OCI-LY3 (cell line): ENCODE results near the gene MIB2.

Experiments used
- H2AFZ ChIP-seq: fragments of 200-600, 300-600 bp; shearing (Covaris generic); 2 replicates; pipeline ENCODE4 v1.6.0; 2014; ENCODE audit warnings: antibody characterized with exemption, low read depth, low read length
- H3K27ac ChIP-seq: fragments of 200-600, 300-600 bp; sonication (generic); 2 replicates; pipeline ENCODE4 v1.5.1; 2014; ENCODE audit warnings: mild to moderate bottlenecking, low read length, moderate library complexity, mixed read lengths
- H3K27me3 ChIP-seq: fragments of 200-600, 300-600 bp; sonication (generic); 2 replicates; pipeline ENCODE4 v1.6.1; 2014; ENCODE audit warnings: low read depth, low read length, mixed read lengths
- H3K36me3 ChIP-seq: fragments of 200-600, 300-600 bp; sonication (generic); replicated peaks from 2 replicates; pipeline ENCODE3; 2014; ENCODE audit warnings: low read depth, low read length, mixed read lengths
- H3K4me1 ChIP-seq: fragments of 300-600, 200-600 bp; sonication (generic); 2 replicates; pipeline ENCODE4 v1.6.1; 2014; ENCODE audit warnings: low read length, mixed read lengths
- H3K4me2 ChIP-seq: fragments of 200-600, 300-600 bp; sonication (generic); 2 replicates; pipeline ENCODE4 v1.6.1; 2014; ENCODE audit warnings: low read length, mixed read lengths
- H3K4me3 ChIP-seq: fragments of 300-600, 200-600 bp; sonication (generic); 2 replicates; pipeline ENCODE4 v1.5.1; 2014; ENCODE audit warnings: antibody characterized with exemption, mild to moderate bottlenecking, low read length, moderate library complexity
- H3K79me2 ChIP-seq: fragments of 300-600, 200-600 bp; shearing (Covaris generic); 2 replicates; pipeline ENCODE4 v1.6.1; 2014; ENCODE audit warnings: mild to moderate bottlenecking, low read length, mixed read lengths
- H3K9ac ChIP-seq: fragments of 300-600, 200-600 bp; shearing (Covaris generic); 2 replicates; pipeline ENCODE4 v1.6.0; 2014; ENCODE audit warnings: mild to moderate bottlenecking, low read length, moderate library complexity
- H3K9me3 ChIP-seq: fragments of 200-600, 300-600 bp; shearing (Covaris generic); 2 replicates; pipeline ENCODE4 v1.6.1; 2014; ENCODE audit warnings: low read length, mixed read lengths; ENCODE audit not compliant: insufficient read depth
- H4K20me1 ChIP-seq: fragments of 200-600, 300-600 bp; sonication (generic); 2 replicates; pipeline ENCODE4 v1.6.1; 2016; ENCODE audit warnings: low read length, mixed read lengths; ENCODE audit not compliant: insufficient read depth
- EZH2phosphoT487 ChIP-seq: fragments of 200-600 bp; shearing (Covaris generic); IDR thresholded peaks from 2 replicates; pipeline ENCODE4 v1.6.1; 2018; ENCODE audit warnings: antibody characterized with exemption, mixed run types, low read depth
- TF ChIP-seq, protein P1 (sequence below): fragments of 200-600, 300-600 bp; sonication (generic); IDR thresholded peaks from 2 replicates; pipeline ENCODE4 v1.5.1; 2014; ENCODE audit warnings: antibody characterized with exemption, low read length, low read depth

Gene MIB2

DNA sequence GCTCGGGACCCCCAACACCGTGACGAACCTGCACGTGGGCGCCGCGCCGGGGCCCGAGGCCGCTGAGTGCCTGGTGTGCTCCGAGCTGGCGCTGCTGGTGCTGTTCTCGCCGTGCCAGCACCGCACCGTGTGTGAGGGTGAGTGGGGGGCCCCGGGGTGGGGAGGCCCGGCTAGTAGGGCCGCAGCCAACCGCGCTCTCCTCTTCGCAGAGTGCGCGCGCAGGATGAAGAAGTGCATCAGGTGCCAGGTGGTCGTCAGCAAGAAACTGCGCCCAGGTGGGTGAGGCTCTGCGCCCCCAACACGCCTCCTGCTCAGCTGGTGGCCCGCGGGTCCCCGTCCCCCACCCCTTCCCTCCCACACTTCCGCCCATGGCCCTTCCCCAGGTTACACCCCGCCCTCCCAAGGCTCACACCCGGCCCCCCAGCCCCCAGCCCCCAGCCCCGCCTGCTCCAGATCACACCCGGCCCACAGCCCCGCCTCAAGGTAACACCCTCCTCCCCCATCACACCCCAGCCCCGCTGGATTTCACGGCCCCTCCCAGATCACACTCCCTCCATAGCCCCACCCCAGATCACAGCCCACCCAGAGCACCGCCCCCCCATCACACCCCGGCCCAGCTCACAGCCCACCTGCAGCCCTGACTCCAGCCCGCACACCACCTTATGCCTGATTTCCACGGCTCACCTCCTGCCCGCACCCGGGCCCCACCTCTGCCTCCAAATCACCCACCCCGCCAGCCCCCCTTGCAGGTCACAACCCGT lies 14.3 kb downstream of the MIB2 start:
- no peaks in the 10 kb centered on the region for H3K27me3 ChIP-seq
- H3K9me3 ChIP-seq, result no peaks in the 10 kb centered on the region
- H3K36me3 ChIP-seq, result no peaks in the 10 kb centered on the region
- H4K20me1 ChIP-seq, result no peaks in the 10 kb centered on the region
- H3K4me1 ChIP-seq, result peaks cover 4% of the 10 kb centered on the region; the same call in 1 of the 2 replicates
- peak overlapping the region; percentile 69 for H3K9ac ChIP-seq
- H3K4me2 ChIP-seq, result peak overlapping the region; percentile 67
- peak overlapping the region; percentile 30; the same call in 1 of the 2 replicates for H3K27ac ChIP-seq
- TF ChIP-seq EZH2phosphoT487, result no peak
- TF ChIP-seq, protein P1, sequence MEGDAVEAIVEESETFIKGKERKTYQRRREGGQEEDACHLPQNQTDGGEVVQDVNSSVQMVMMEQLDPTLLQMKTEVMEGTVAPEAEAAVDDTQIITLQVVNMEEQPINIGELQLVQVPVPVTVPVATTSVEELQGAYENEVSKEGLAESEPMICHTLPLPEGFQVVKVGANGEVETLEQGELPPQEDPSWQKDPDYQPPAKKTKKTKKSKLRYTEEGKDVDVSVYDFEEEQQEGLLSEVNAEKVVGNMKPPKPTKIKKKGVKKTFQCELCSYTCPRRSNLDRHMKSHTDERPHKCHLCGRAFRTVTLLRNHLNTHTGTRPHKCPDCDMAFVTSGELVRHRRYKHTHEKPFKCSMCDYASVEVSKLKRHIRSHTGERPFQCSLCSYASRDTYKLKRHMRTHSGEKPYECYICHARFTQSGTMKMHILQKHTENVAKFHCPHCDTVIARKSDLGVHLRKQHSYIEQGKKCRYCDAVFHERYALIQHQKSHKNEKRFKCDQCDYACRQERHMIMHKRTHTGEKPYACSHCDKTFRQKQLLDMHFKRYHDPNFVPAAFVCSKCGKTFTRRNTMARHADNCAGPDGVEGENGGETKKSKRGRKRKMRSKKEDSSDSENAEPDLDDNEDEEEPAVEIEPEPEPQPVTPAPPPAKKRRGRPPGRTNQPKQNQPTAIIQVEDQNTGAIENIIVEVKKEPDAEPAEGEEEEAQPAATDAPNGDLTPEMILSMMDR, result no peak
- H3K4me3 ChIP-seq, result peak overlapping the region; percentile 77
- no peaks in the 10 kb centered on the region for H3K79me2 ChIP-seq
- H2AFZ ChIP-seq, result no peak overlapping the region

DNA sequence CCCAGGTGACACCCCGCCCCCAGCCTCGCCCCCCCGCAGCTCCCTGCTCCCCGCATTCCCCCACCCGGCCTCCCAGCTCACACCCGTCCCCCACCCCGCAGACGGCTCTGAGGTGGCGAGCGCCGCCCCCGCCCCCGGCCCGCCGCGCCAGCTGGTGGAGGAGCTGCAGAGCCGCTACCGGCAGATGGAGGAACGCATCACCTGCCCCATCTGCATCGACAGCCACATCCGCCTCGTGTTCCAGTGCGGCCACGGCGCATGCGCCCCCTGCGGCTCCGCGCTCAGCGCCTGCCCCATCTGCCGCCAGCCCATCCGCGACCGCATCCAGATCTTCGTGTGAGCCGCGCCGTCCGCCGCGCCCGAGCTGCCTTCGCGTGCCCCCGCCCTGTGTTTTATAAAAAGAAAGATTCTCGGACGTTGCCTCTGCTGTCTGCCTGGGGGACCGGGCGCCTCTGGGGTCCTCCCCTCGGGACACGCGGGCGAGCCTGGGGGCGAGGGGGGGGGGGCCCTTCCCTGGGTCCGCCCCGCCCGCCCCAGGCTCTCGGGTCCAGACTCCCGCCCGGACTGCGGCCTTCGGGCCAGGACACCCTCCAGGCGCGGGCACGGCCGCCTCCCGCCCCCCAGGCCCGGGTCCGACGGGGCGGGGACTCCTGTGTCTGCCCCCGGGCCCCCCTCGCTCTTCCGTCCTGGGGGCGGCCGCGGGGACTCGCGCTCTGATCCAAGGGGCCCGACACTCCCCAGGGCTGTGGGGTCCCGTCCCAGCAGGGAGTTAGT lies 15.1 kb downstream of the MIB2 start:
- peak overlapping the region; percentile 14; the same call in 1 of the 2 replicates for H3K9ac ChIP-seq
- no peaks in the 10 kb centered on the region for H4K20me1 ChIP-seq
- H3K9me3 ChIP-seq, result no peaks in the 10 kb centered on the region
- no peaks in the 10 kb centered on the region for H3K27me3 ChIP-seq
- TF ChIP-seq EZH2phosphoT487, result no peak
- TF ChIP-seq, protein P1, result no peak
- no peaks in the 10 kb centered on the region for H3K79me2 ChIP-seq
- no peaks in the 10 kb centered on the region for H3K36me3 ChIP-seq
- H3K4me3 ChIP-seq, result peak overlapping the region; percentile 67
- H2AFZ ChIP-seq, result no peak overlapping the region
- peaks cover 4% of the 10 kb centered on the region; the same call in 1 of the 2 replicates for H3K4me1 ChIP-seq
- H3K4me2 ChIP-seq, result peak overlapping the region; percentile 67
- H3K27ac ChIP-seq, result peak overlapping the region; percentile 32; the same call in 1 of the 2 replicates

DNA sequence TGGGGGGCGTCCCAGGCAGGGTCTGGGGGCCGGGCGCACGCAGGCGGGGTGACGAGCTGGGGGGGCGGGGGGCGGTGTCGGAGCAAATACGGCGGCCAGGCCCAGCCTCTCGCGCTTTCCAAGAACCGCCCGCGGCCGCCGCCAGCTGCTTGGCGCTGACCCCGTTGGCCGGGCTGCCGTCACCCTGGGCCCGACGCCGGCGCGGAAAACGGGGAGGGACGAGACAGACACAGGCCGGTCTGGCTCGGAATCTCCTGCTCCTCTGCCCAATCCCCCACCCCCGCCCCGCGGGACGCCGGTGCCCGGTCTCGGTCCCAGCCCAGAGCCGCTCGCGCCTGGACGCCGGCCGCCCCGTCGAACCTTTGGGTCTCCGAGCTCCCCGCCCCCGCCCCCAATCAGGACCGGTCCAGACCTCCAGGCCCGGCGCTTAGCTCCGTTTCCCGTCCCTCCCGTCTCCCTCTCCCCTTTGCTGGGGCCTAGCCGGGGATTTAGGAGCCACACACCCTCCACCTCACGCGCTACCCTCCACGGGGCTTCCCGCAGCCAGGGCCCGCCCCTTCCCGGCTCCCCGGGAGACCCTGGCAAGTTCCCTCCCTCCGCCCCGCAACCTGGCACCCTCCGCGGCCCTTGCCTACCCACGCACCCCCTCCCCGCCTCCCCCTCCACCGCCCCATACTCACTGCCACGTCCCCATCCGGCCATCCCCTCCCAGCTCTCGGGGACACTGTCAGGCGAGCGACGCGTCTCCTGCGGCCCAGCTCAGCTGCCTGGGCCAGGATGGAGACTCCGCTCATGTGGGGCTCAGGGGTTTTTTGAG lies 15.9 kb downstream of the MIB2 start:
- H3K4me1 ChIP-seq, result peaks cover 4% of the 10 kb centered on the region; the same call in 1 of the 2 replicates
- no peak overlapping the region for H3K9ac ChIP-seq
- H3K9me3 ChIP-seq, result no peaks in the 10 kb centered on the region
- H3K27ac ChIP-seq, result no peak overlapping the region
- no peak for TF ChIP-seq EZH2phosphoT487
- TF ChIP-seq, protein P1, result no peak
- H3K4me2 ChIP-seq, result peak overlapping the region; percentile 67; the same call in 1 of the 2 replicates
- no peak overlapping the region for H3K4me3 ChIP-seq
- H3K79me2 ChIP-seq, result no peaks in the 10 kb centered on the region
- H3K36me3 ChIP-seq, result no peaks in the 10 kb centered on the region
- no peaks in the 10 kb centered on the region for H4K20me1 ChIP-seq
- no peak overlapping the region for H2AFZ ChIP-seq
- H3K27me3 ChIP-seq, result no peaks in the 10 kb centered on the region
